GM19023 (cell line): ENCODE results near the gene NPBWR2.

ENCODE experiments used
- ATAC-seq: cut with Tn5 transposase; IDR thresholded peaks from one replicate; pipeline ENCODE4 v1.9.1; 2021; ENCODE audit warnings: mild to moderate bottlenecking, moderate library complexity; ENCODE audit not compliant: unreplicated experiment

NPBWR2 gene

GRCh38 chr20:64106981-64107735 lies at the start of gene NPBWR2:
NPBWR2 (minus strand) TSS chr20:64107565; CDS start chr20:64106831, 734 bp downstream.
- ATAC-seq, result no peak

GRCh38 chr20:64156136-64156885 lies 48.9 kb upstream of the NPBWR2 start:
- no peak for ATAC-seq

GRCh38 chr20:64155258-64156135 lies 48.1 kb upstream of the NPBWR2 start:
- ATAC-seq, result no peak

- no peak for ATAC-seq
Observed at GRCh38 chr20:64154590-64155257, 47.4 kb upstream of the NPBWR2 start.

- no peak for ATAC-seq
Observed at GRCh38 chr20:64153861-64154589, 46.7 kb upstream of the NPBWR2 start.

GRCh38 chr20:64153410-64153809 lies 46.0 kb upstream of the NPBWR2 start:
- no peak for ATAC-seq

- no peak for ATAC-seq
Observed at GRCh38 chr20:64152906-64153305, 45.5 kb upstream of the NPBWR2 start.

GRCh38 chr20:64151633-64152530 lies 44.5 kb upstream of the NPBWR2 start:
- no peak for ATAC-seq

- ATAC-seq, result no peak
Observed at GRCh38 chr20:64150756-64151632, 43.6 kb upstream of the NPBWR2 start.

- no peak for ATAC-seq
Observed at GRCh38 chr20:64149809-64150560, 42.6 kb upstream of the NPBWR2 start.

- no peak for ATAC-seq
Observed at GRCh38 chr20:64149141-64149540, 41.8 kb upstream of the NPBWR2 start.

- no peak for ATAC-seq
Observed at GRCh38 chr20:64148581-64148980, 41.2 kb upstream of the NPBWR2 start.

- ATAC-seq, result no peak
Observed at GRCh38 chr20:64146936-64147477, 39.6 kb upstream of the NPBWR2 start.

- ATAC-seq, result no peak
Observed at GRCh38 chr20:64146301-64146935, 39.1 kb upstream of the NPBWR2 start.

GRCh38 chr20:64145458-64146300 lies 38.3 kb upstream of the NPBWR2 start:
- no peak for ATAC-seq
